Neural cell (in vitro differentiated cells): ENCODE data around the gene DPF3. TPM values are rescaled to one million over a fixed set of nuclear protein-coding genes. Genes with fewer than 3 reads are reported as not detected.

Source experiments
- H2AFZ ChIP-seq: fragments of 200-600, 300-800 bp; sonication (generic), shearing (Covaris generic); 2 replicates; pipeline ENCODE4 v1.6.0; 2014; ENCODE audit warnings: low read depth, mild to moderate bottlenecking, antibody characterized with exemption, low read length, moderate library complexity
- H3F3A ChIP-seq: fragments of 200-600 bp; shearing (Covaris generic); 2 replicates; pipeline ENCODE4 v1.6.1; 2016; ENCODE audit warnings: mild to moderate bottlenecking, moderate library complexity, mixed read lengths, antibody characterized with exemption, low read length; ENCODE audit not compliant: insufficient read depth, poor library complexity, severe bottlenecking
- H3K27ac ChIP-seq: fragments of 200-600, 300-800 bp; sonication (generic), shearing (Covaris generic); 2 replicates; pipeline ENCODE4 v1.5.1; 2014; ENCODE audit warnings: mild to moderate bottlenecking, low read length, moderate library complexity
- H3K27me3 ChIP-seq: fragments of 300-800, 200-600 bp; sonication (generic), shearing (Covaris generic); 2 replicates; pipeline ENCODE4 v1.6.0; 2014; ENCODE audit warnings: mild to moderate bottlenecking, low read depth, low read length, moderate library complexity; ENCODE audit not compliant: insufficient read depth
- H3K36me3 ChIP-seq: fragments of 300-800, 200-600 bp; sonication (generic), shearing (Covaris generic); 2 replicates; pipeline ENCODE4 v1.5.1; 2014; ENCODE audit warnings: mild to moderate bottlenecking, antibody characterized with exemption, low read length, moderate library complexity; ENCODE audit not compliant: insufficient read depth
- H3K4me2 ChIP-seq: fragments of 300-800, 200-600 bp; sonication (generic), shearing (Covaris generic); 2 replicates; pipeline ENCODE4 v1.6.0; 2014; ENCODE audit warnings: mild to moderate bottlenecking, low read length
- H3K4me3 ChIP-seq: fragments of 300-800, 200-600 bp; sonication (generic), shearing (Covaris generic); 2 replicates; pipeline ENCODE4 v1.5.1; 2014; ENCODE audit warnings: mild to moderate bottlenecking, low read length, moderate library complexity
- H3K79me2 ChIP-seq: fragments of 200-600 bp; shearing (Covaris generic); replicated peaks from 2 replicates; pipeline ENCODE4 v1.6.0; 2014; ENCODE audit warnings: mild to moderate bottlenecking, low read length, moderate library complexity; ENCODE audit not compliant: insufficient read depth
- H3K9ac ChIP-seq: fragments of 300-800, 200-600 bp; sonication (generic), shearing (Covaris generic); 2 replicates; pipeline ENCODE4 v1.6.1; 2016; ENCODE audit warnings: mild to moderate bottlenecking, low read length, mixed read lengths
- H3K9me2 ChIP-seq: fragments of 200-600 bp; shearing (Covaris generic); 2 replicates; pipeline ENCODE4 v1.6.1; 2016; ENCODE audit warnings: mild to moderate bottlenecking, low read length, mixed read lengths; ENCODE audit not compliant: insufficient read depth
- H3K9me3 ChIP-seq: fragments of 200-600, 300-800 bp; sonication (generic), shearing (Covaris generic); 2 replicates; pipeline ENCODE4 v1.6.1; 2016; ENCODE audit warnings: mild to moderate bottlenecking, mixed run types, low read length, moderate library complexity, mixed read lengths
- H4K20me1 ChIP-seq: fragments of 200-600 bp; shearing (Covaris generic); 2 replicates; pipeline ENCODE4 v1.6.1; 2016; ENCODE audit warnings: mild to moderate bottlenecking, mixed run types; ENCODE audit not compliant: insufficient read depth
- CTCF ChIP-seq: fragments of 450-650 bp; IDR thresholded peaks from 2 replicates; pipeline ENCODE4 v1.5.1; 2014; ENCODE audit warnings: antibody characterized with exemption, mild to moderate bottlenecking, moderate library complexity; ENCODE audit not compliant: poor library complexity, severe bottlenecking
- EP300 ChIP-seq: fragments of 450-650 bp; conservative IDR thresholded peaks from 2 replicates; pipeline ENCODE4 v1.6.1; 2014; ENCODE audit warnings: antibody characterized with exemption, mild to moderate bottlenecking, moderate library complexity; ENCODE audit not compliant: poor library complexity, severe bottlenecking
- EZH2 ChIP-seq: fragments of 200-600, 300-800 bp; shearing (Covaris generic), sonication (generic); IDR thresholded peaks from 2 replicates; pipeline ENCODE4 v1.6.1; 2014; ENCODE audit warnings: antibody characterized with exemption, low read length, borderline replicate concordance, mild to moderate bottlenecking; ENCODE audit not compliant: insufficient read depth, poor library complexity, severe bottlenecking
- MXI1 ChIP-seq: fragments of 450-650 bp; conservative IDR thresholded peaks from 2 replicates; pipeline ENCODE4 v1.6.1; 2014; ENCODE audit warnings: antibody characterized with exemption, mild to moderate bottlenecking; ENCODE audit not compliant: poor library complexity, severe bottlenecking
- POLR2AphosphoS5 ChIP-seq: IDR thresholded peaks from 2 replicates; pipeline ENCODE4 v1.6.1; 2012
- RAD21 ChIP-seq: fragments of 450-650 bp; conservative IDR thresholded peaks from 2 replicates; pipeline ENCODE4 v1.6.1; 2014; ENCODE audit warnings: antibody characterized with exemption, mild to moderate bottlenecking, moderate library complexity
- REST ChIP-seq: IDR thresholded peaks from 2 replicates; pipeline ENCODE4 v1.6.1; 2012; ENCODE audit warnings: borderline replicate concordance
- SMC3 ChIP-seq: fragments of 450-650 bp; conservative IDR thresholded peaks from 2 replicates; pipeline ENCODE4 v1.6.1; 2014; ENCODE audit warnings: antibody characterized with exemption, mild to moderate bottlenecking, moderate library complexity; ENCODE audit not compliant: poor library complexity
- TAF1 ChIP-seq: IDR thresholded peaks from 2 replicates; pipeline ENCODE4 v1.6.1; 2012; ENCODE audit warnings: low read depth
- polyA plus RNA-seq: library from polyadenylated mRNA; depleted of rRNA; stranded (reverse); fragments of >200 nt; gene quantifications from 2 replicates; pipeline ENCODE4 v1.2.3, GENCODE V29; 2014

DPF3 gene
- polyA plus RNA-seq, 1 donor from 2014 or later, result 2.9 TPM

- no peaks in the 10 kb centered on the region for H3K79me2 ChIP-seq
- no peak overlapping the region for H2AFZ ChIP-seq
- no peaks in the 10 kb centered on the region for H3K36me3 ChIP-seq
- H3K4me2 ChIP-seq, result no peak overlapping the region
- H3K27me3 ChIP-seq, result no peaks in the 10 kb centered on the region
- no peaks in the 10 kb centered on the region for H3K9me2 ChIP-seq
- H3K27ac ChIP-seq, result no peak overlapping the region
- no peaks in the 10 kb centered on the region for H3F3A ChIP-seq
- H3K9me3 ChIP-seq, result no peaks in the 10 kb centered on the region
- H4K20me1 ChIP-seq, result no peaks in the 10 kb centered on the region
- H3K4me3 ChIP-seq, result no peak overlapping the region
- TF ChIP-seq EP300, result no peak
- H3K9ac ChIP-seq, result no peak overlapping the region
These were observed 81.5 kb downstream of the DPF3 start for GRCh38 chr14:72812292-72812851.

- Histone ChIP-seq H3K4me3 (no peak overlapping the region), H3K9me3 (no peaks in the 10 kb centered on the region), H4K20me1 (no peaks in the 10 kb centered on the region), H3K4me2 (no peak overlapping the region), H3K9ac (no peak overlapping the region), H3F3A (no peaks in the 10 kb centered on the region), H3K36me3 (no peaks in the 10 kb centered on the region), H3K79me2 (no peaks in the 10 kb centered on the region), H3K27me3 (no peaks in the 10 kb centered on the region), H2AFZ (no peak overlapping the region), H3K27ac (no peak overlapping the region), H3K9me2 (no peaks in the 10 kb centered on the region)
- TF ChIP-seq POLR2AphosphoS5 (no peak), REST (no peak), RAD21 (no peak), MXI1 (no peak), EZH2 (no peak), CTCF (no peak), EP300 (no peak)
These were observed 83.7 kb downstream of the DPF3 start for GRCh38 chr14:72810201-72810600.

GRCh38 chr14:72809063-72809462, 84.8 kb downstream of the DPF3 start:
- Histone ChIP-seq H3K4me2 (no peak overlapping the region), H2AFZ (no peak overlapping the region), H3K9me3 (no peaks in the 10 kb centered on the region), H3K36me3 (no peaks in the 10 kb centered on the region), H3K27me3 (no peaks in the 10 kb centered on the region), H3K9me2 (no peaks in the 10 kb centered on the region), H3F3A (no peaks in the 10 kb centered on the region), H3K79me2 (no peaks in the 10 kb centered on the region), H3K4me3 (no peak overlapping the region), H3K27ac (no peak overlapping the region), H3K9ac (no peak overlapping the region), H4K20me1 (no peaks in the 10 kb centered on the region)
- no peak for TF ChIP-seq RAD21
- TF ChIP-seq EP300, result no peak
- TF ChIP-seq CTCF, result no peak
- TF ChIP-seq EZH2, result no peak
- no peak for TF ChIP-seq SMC3
- TF ChIP-seq TAF1, result no peak
- no peak for TF ChIP-seq REST
- TF ChIP-seq MXI1, result no peak
- no peak for TF ChIP-seq POLR2AphosphoS5
